Daoy (cell line): ENCODE measurements around the gene CCDC110. TPM values are rescaled to one million over a fixed set of nuclear protein-coding genes. Genes with fewer than 3 reads are reported as not detected.
A peak's percentile ranks its signal among the peaks of the same experiment; 100 is the strongest.

ENCODE experiments used
- DNase-seq: peaks from one replicate; pipeline ENCODE4 v3.0.0-alpha.2; 2015; ENCODE audit warnings: low read depth
- total RNA-seq: library from RNA; depleted of rRNA; stranded (reverse); fragments of >200 nt; shearing (Covaris generic); gene quantifications from 2 replicates; pipeline ENCODE4 v1.2.3, GENCODE V29; 2014

Gene CCDC110
- total RNA-seq, 1 experiment from 2014 or later = not detected

DNA sequence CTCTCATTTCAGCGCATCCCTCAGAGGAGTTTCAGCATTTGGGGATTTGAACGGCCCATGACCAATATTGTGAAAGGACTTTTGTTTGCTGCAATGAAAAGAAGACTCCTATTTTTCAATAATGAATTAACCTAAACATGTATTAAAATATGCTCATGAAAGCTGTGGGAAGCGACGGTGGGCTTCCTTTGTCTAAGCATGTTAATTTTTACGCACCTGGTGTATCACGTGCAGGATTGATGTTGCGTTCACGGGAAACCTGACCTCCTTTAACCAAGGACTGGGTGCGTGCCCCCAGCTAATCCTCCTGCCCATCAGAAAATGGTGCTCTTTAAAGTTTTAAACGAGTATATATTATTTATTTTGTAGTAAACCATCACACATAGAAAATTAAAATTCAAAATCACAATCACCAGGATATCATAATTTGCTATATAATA is 590 bp upstream of the CCDC110 start:
- no peak for DNase-seq

DNA sequence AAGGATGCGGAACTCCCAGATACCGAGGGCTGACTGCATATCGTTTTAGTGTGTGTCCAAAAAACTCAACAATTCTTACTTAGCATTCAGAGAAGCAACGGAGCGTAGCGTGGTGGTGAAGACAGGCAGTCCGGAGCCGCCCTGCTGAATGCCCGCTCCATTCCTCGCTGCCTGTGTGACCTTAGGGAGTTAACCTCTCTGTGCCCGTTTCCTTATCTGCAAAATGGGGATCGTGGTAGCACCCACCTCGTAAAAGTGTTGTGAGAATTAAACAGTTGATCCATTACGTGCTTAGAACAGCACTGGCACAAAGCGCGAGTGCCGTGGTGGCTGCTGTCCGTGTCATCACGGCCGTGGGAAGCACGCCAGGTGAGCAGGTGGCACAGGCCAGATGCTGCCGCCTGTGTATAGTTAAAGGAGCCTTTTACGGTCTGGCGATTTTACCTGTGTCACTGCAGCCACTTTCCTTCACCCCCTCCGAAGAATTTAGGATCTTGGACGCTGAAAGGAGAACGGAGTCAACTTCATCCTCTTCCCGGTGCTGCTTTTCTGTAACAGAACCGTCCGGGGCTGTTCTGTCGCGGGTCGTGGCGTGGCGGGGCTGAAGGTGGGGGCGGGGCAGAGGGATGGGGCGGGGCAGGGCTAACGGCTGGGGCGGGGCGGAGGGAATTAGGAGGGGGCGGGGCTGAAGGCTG is 885 bp downstream of the CCDC110 start:
- DNase-seq = peak; percentile 7

DNA sequence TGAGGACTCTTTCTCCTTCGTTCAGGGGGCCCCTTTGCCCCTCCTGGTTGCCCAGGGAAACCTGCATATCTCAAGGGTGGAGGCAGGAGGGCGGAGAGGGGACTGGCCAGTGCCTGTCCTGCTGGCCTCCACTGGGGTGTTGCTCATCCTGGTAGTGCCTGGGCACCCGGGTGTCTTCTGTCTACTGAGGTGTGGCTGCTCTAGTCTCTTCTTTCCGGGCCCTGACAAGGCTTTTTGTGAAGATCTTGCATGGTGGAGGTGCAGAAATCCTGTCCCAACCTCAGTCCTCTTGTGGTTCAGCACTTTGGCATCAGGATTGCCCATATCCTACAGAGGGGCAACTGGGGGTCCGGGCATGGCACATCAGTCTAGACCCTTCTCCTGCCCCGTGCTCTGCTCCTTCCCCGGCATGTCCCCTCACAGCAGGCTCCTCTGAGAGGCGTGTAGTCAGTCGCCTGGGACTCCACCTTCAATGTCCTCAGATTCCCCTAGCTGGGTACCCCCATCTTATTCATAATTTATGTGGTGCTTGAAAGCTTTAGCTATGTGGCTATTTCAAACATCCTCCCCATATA is 1.9 kb downstream of the CCDC110 start:
- DNase-seq = no peak

DNA sequence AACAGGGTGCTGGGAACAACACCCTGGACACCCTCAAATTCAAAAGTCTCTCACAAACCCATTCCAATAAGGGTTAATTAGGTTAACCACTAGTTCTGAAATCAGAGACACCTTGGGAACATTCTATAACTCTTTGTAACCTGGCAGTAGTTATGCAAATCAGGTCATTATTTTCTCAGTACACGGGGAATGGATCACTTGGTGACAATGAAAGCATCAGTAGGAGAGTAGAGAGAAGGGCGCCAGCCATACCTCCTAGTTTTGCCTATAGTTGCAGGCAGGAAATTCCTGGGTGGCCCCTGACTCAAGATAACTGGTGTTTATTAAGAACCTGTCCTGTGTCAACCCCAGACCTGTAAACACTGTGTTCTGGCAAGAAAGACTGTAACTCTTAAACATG is 2.5 kb downstream of the CCDC110 start:
- DNase-seq = no peak

DNA sequence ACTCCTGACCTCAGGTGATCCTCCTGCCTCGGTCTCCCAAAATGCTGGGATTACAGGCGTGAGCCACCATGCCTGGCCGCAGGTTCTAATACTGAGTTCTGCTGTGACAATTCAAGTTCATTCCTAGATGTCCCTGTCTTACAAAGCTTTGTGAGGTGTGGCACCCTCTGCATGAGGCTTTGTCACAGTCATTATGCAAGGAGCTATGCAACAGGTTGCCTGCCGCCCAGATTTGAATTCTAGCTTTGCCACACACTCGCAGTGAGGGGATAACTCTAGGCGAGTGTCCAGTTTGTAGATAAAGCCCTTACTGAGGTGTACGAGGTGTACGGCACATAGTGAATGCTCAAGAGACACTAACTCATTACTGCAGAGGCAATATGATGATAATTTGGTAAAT is 3.5 kb downstream of the CCDC110 start:
- DNase-seq = no peak

DNA sequence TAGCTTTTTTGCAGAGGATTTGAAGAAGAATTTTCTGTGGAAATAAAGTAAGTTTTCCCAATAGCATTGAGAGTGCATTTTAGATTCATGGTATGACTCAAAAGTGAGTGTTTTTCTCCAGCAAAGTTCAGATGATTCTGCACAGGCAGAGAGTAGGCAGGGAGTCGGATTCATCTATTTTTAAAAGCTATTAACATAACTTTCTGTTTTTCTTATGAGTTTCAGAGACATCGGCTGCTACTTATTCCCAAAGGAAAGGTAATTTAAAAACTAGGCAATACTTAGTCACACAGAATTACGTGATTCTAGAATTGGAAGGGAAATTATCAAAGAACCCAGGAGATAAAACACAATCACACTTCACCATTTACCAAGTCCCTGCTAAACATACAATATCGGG is 4.4 kb downstream of the CCDC110 start:
- DNase-seq = no peak

DNA sequence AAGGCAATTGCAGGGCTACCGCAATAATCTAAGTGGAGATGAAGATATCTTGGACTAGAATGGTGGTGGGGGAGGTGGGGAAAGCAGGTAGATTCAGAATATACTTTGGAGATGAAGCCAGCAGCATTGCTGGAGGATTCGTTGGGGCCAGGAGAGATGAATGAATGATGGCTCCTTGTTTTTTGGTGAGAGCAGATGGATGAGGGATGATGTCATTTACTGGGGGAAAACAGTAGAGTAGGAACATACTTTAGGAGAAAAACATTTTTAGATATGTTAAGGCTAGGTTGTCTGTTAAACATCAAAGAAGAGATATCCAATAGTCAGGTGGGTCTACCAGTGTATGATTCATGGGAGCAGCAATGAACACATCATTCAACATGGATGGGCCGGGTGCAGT is 5.8 kb downstream of the CCDC110 start:
- no peak for DNase-seq

DNA sequence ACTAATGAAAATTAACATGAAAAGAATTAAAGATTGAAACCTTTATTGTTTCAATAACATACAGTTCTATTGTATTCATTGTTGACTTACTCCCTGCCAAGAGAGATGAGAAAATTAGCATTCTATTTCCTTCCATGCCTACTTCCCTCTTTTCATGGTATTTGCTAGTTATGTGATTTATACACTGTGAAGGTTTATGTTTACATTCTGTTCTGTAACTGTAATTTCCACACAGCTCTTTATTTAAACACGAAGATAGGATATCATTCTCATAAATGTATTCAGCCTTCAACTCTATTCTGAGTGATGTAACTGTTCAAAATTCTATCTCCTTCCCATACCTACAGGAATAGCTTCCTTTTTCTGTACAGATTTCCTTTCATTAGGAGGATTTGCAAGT is 6.6 kb downstream of the CCDC110 start:
- no peak for DNase-seq

DNA sequence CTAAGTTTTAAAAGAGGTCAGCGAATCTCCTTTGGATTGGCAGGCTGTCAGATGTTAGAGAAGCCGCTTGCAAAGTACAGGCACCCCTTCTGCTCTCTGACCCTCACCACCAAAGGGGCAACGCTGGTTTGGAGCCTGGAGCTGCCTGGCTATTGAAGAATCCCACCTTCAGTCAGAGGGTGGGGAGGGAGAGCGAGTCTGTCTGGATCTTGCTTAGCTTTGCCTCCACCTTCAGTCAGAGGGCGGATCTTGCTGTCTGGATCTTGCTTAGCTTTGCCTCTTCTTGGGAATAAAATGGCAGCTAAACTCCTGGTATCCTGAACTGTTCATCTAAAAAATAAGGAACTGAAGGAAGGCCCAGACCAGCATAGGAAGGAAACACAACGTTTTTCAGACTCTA is 7.3 kb downstream of the CCDC110 start:
- no peak for DNase-seq

DNA sequence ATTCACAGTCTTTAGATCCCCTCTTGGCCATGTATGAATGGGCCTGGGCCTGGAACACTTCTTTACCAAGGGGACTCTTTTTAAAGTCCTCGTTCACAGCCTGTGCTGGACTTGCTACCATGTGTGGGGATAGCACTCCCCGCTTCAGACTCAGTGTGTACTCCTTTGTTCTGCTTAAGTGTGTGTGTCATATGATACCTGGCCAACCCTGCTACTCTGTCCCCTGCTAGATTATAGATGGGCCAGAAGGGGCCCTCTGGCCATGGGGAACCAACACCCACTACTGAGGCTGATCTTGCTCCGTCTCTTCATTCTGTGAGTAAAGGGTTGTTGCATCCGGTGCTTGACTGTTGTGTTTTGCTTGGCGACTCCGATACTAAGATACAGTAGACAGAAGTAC is 8.0 kb downstream of the CCDC110 start:
- no peak for DNase-seq

DNA sequence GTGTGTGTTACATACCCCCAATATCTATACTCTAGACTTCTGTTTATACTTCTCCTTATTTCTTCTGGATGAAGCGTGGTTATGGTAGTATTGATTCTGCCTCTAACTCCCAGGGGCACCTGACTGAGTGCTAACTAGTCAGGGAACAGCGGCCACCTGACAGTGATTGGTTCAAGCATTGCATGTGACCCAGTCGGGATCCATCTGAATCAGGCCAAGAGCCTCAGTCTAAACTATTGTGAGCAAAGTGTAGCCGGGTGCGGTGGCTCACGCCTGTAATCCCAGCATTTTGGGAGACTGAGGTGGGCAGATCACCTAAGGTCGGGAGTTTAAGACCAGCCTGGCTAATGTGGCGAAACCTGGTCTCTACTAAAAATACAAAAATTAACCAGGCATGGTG is 10.0 kb downstream of the CCDC110 start:
- DNase-seq = no peak

DNA sequence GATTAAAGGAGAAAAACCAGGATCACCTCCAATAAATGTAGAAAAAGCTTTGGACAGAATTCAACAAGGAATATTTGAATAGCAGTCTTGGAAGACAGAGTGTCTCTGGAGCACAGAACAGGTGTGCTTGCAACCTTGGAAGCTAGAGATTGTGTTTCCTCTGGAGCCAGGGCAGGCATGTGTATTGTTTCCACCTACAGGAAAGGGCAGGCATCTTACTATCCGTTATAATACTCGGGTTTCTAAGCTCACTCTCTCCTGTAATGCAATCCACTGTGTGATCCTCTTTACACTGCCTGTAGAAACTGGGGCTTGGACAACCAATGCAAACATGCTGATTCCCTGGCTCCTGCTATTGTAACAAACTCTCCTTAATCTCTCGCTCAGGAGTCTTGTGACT is 14.4 kb downstream of the CCDC110 start:
- DNase-seq = no peak

DNA sequence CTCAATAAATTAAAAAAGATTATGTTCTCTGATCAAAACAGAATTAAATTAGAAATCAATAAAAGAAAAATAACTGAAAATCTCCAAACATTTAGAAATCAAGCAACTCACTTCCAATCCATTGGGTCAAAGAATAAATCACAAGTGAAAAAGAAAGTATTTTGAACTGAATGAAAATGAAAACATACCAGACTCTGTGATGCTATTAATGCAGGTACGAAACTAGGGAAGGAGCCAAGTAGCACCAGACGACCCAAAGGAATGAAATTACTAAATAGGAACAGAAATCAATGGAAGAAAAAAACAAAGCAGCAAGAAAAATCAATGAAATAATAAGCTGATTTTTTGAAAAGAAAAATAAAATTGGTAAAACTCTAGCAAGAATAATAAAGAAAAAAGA is 15.4 kb downstream of the CCDC110 start:
- DNase-seq = no peak

DNA sequence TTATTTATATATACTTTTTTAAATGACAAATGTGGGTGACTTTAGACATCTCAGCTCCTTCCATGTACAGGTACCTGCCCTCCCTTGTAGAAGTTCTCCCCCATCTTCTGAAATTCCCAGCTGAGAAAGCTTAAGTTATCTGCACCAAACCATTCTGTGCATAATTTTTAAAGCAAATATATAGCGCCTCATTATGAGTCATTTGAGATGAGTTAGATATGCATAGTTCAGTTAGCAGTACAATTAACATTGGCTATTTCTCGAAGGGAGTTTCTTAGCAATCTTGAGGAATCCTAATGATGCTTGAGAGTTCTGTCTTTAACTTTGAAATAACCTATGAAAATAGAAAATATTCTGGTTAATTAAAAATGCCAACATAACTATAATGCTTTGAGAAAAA is 26.3 kb downstream of the CCDC110 start:
- DNase-seq = no peak

DNA sequence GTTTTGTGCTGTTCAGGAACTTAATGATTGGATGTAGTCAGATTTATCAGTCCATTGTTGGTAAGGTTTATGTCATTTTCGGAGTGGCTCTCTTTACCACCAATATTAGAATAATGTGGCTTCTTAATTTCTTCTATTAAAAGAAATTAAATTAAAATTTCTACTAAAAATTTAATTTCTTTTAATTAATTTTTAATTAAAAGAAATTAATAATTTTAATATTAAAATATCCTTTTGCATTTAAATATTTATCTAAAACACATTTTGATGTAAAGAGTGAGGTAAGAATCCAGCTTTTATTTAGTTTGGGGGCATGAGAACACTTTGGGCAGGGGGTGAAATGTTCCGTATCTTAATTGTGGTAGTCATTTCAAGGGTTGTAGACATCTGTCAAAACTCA is 30.1 kb downstream of the CCDC110 start:
- no peak for DNase-seq

DNA sequence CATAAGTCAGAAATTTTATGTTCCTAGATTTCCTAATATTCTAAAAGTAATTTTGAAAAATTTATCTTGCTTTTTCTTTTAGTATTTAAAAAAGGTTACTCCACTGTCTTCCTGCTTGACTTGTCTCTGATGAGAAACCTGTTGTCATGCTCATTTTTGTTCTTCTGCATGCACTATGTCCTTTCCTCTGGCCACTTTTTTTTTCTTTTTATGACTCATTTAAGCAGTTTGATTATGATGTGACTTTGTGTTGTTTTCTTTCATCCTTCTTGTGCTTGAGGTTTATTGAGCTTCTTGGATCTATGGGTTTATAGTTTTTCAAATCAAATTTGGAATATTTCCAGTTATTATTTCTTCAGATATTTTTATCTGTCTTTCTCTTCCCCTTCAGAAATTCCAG is 33.7 kb downstream of the CCDC110 start:
- no peak for DNase-seq

DNA sequence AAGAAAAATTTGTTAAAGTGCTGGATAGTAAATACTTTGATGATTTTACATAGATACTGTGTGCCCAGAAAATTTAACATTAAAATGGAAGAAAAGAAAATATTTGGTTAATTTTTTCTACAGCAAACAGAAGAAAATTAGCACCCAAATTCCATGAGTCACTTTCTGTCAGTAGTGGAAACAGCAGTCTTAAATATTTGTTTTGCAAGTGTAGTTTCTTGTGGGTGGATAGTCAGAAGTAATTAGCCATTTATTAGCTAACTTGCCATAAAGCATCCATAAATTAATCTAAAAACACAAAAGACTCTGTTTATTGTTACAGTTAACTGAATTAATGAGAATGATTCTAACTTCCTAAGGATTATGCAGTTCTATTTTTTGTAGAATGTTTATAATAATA is 36.1 kb downstream of the CCDC110 start:
- no peak for DNase-seq

DNA sequence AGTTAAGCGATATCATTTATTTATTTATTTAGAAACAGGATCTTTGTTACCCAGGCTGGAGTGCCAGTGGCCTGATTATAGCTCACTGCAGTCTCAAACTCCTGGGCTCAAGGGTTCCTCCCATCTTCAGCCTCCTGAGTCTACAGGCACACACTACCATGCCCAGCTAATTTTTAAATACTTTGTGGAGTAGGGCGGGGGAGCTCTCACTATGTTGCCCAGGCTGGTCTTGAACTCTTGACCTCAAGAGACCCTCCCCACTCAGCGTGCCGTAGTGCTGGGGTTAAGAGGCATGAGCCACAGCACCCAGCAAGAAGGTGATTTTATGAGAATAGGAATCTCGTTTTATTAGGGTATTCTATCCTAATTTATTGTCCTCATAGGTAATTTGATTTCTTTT is 41.9 kb downstream of the CCDC110 start:
- DNase-seq = no peak

DNA sequence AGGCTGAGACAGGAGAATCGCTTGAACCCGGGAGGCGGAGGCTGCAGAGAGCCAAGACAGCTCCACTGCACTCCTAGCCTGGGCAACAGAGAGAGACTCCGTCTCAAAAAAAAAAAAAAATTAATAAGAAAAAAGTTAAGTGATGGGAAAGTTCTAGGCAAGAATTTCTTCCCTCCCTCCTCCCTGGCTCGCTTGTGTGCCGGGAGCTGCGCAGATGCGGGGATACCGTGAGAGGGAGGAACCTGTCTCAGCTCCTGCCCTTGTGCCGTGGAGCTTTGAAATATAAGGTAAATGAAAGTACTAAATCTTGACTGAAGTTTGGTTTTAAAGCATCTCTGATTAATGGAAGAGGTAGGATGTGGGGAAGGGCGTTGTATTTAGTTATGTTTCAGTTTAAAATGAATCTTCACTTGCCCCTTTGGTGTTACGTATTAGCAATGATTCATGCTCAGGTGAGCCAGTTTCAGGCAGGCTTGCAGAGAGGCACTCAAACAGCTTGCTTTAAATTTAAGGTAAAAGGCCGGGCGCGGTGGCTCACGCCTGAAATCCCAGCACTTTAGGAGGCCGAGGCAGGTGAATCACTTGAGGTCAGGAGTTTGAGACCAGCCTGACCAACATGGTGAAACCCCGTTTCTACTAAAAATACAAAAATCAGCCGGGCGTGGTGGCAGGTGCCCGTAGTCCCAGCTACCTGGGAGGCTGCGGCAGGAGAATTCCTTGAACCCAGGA is 44.4 kb downstream of the CCDC110 start:
- no peak for DNase-seq

DNA sequence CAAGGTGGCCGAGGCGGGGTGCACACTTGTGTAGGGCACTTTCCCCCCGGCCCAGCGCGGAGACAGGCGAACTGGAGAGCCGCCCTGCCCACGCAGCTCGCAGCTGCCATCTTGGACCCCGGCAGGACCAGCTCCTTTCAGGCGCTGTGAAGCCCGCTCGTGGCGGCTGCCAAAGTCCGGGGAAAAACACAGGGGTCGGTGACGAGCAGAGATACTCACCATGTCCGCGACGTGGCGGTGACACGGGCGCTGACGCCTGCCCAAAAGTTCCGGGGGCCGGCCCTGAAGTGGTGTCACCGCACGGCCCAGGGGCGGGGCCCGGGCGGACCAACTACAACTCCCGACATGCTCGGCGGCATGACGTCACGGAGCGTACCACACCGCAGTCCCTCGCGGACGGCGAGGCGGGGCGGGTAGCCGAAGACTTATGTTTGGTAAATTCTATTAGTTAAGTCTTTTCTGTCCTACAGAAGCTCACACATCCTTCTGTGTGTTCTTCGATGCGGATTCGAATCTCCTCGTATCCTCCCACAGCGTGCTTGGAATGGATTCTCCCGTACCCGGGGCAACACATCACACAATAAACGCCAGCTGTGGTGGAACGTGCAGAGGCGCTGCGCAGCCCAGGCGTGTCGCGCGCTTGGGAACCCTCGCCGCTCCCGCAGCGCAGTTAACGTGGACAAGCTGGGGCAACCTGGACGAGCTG is 45.7 kb downstream of the CCDC110 start, which contains the start of gene UFSP2:
UFSP2 (minus strand) TSS at position 318 of the 706 bp plus-strand sequence; CDS start at position 222, 96 bp downstream.
- peak; percentile 71 for DNase-seq

DNA sequence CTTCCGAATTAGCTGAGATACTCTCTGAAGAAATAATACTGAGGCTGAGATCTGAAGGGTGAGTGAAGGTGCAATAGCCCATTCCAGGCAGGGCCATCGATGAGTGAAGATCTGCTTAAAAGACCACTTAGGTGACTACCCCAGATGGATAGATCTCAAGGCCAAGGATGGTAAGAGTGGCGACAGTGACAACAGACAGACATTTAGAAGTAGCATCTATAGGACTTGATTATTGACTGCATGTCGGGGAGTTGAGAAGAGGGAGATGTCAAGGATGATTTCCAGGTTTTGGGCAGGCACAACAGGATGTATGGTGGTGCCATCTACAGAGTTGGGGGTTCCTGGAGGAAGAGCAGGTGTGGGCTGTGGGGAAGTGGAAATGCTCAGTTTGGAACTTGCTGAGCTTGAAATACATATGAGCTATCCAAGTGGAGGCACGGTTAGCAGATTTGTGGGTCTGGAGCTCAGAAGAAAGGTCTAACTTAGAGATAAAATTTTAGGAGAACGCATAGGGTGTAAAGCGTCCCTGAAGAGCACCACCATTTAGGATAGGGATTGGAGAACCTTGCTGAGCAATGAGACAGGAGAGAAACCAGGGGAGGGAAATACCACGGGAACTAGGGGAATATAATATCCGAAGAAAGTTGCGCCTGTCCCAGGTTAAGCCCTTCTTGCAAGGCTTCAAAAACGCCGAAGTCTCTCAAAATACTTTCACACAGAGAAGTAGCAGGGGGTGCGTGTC is 46.5 kb downstream of the CCDC110 start:
- DNase-seq = no peak
